ENCODE measurements around the gene NAA16. TPM values are rescaled to one million over a fixed set of nuclear protein-coding genes. Genes with fewer than 3 reads are reported as not detected.
A peak's percentile ranks its signal among the peaks of the same experiment; 100 is the strongest.
"Not testable (repeated sequence)": the region's sequence is repeated elsewhere in the genome, so short reads cannot be mapped to it uniquely, and the experiment has no call there.

The NAA16 gene
- total RNA-seq, 1 experiment from 2014 or later = 8.2 TPM

GRCh38 chr13:41352935-41353840, 42.1 kb downstream of the NAA16 start:
- DNase-seq (ENCODE audit: low read depth) = peak; percentile 72

- no peak for DNase-seq (ENCODE audit: low read depth)
Measured at GRCh38 chr13:41354416-41354815, 43.3 kb downstream of the NAA16 start.

GRCh38 chr13:41356385-41356648, 45.2 kb downstream of the NAA16 start:
- DNase-seq (ENCODE audit: low read depth) = not testable (repeated sequence)

- no peak for DNase-seq (ENCODE audit: low read depth)
Measured at GRCh38 chr13:41356786-41357185, 45.7 kb downstream of the NAA16 start.

GRCh38 chr13:41361491-41361890, 50.4 kb downstream of the NAA16 start:
- DNase-seq (ENCODE audit: low read depth) = no peak

- no peak for DNase-seq (ENCODE audit: low read depth)
Measured at GRCh38 chr13:41364043-41364442, 53.0 kb downstream of the NAA16 start.

- no peak for DNase-seq (ENCODE audit: low read depth)
Measured at GRCh38 chr13:41365631-41366030, 54.6 kb downstream of the NAA16 start.

- DNase-seq (ENCODE audit: low read depth) = no peak
Measured at GRCh38 chr13:41370736-41371135, 59.7 kb downstream of the NAA16 start.

- no peak for DNase-seq (ENCODE audit: low read depth)
Measured at GRCh38 chr13:41377446-41377845, 66.4 kb downstream of the NAA16 start.

GRCh38 chr13:41382431-41382830, 71.4 kb downstream of the NAA16 start:
- DNase-seq (ENCODE audit: low read depth) = no peak

- no peak for DNase-seq (ENCODE audit: low read depth)
Measured at GRCh38 chr13:41383386-41383785, 72.3 kb downstream of the NAA16 start.

- no peak for DNase-seq (ENCODE audit: low read depth)
Measured at GRCh38 chr13:41384749-41385503, 73.9 kb downstream of the NAA16 start.

- DNase-seq (ENCODE audit: low read depth) = no peak
Measured at GRCh38 chr13:41386211-41386610, 75.1 kb downstream of the NAA16 start.

- no peak for DNase-seq (ENCODE audit: low read depth)
Measured at GRCh38 chr13:41387576-41387975, 76.5 kb downstream of the NAA16 start.

GRCh38 chr13:41388143-41388881, 77.2 kb downstream of the NAA16 start:
- DNase-seq (ENCODE audit: low read depth) = no peak

GRCh38 chr13:41389580-41389979, 78.5 kb downstream of the NAA16 start:
- DNase-seq (ENCODE audit: low read depth) = no peak

GRCh38 chr13:41394166-41394565, 83.1 kb downstream of the NAA16 start:
- no peak for DNase-seq (ENCODE audit: low read depth)

GRCh38 chr13:41398494-41399170, 87.6 kb downstream of the NAA16 start:
- no peak for DNase-seq (ENCODE audit: low read depth)

- DNase-seq (ENCODE audit: low read depth) = no peak
Measured at GRCh38 chr13:41401366-41401765, 90.3 kb downstream of the NAA16 start.

- DNase-seq (ENCODE audit: low read depth) = no peak
Measured at GRCh38 chr13:41402691-41403511, 91.8 kb downstream of the NAA16 start.

- DNase-seq (ENCODE audit: low read depth) = no peak
Measured at GRCh38 chr13:41403983-41404382, 92.9 kb downstream of the NAA16 start.
